Adrenal gland (tissue), 5 donors: ENCODE data around the gene PBX1.

Experiments used
- CTCF ChIP-seq, 6 experiments: fragments of 450-650 bp in 4 of 6; fragments of 200-600 bp in 2 of 6; sonication (generic) in 1 of 6; IDR thresholded peaks; 1 replicate in 5 of 6; 2 replicates in 1 of 6; pipeline versions ENCODE4 v1.5.1 to v1.8.0; 2016 to 2021; ENCODE audit warnings: antibody characterized with exemption in 6 of 6, mild to moderate bottlenecking in 2 of 6, moderate library complexity in 1 of 6
- POLR2A ChIP-seq, 2 donors: fragments of 450-650 bp; IDR thresholded peaks; one replicate each; pipeline ENCODE4 v1.6.1; 2017; ENCODE audit warnings: antibody characterized with exemption in 2 of 2, mild to moderate bottlenecking in 2 of 2, moderate library complexity in 1 of 2
- donor health status: DM: no; HTN: no; CAD: no.

GRCh38 chr1:164569866-164570265 lies 10.9 kb downstream of the PBX1 start:
- TF ChIP-seq POLR2A (IDR thresholded peaks at IDR 0.05) (no peak), CTCF (IDR thresholded peaks at IDR 0.05) (no peak)
